Heart right ventricle (tissue), 16 donors: Measurements from ENCODE around the gene TSEN15. TPM values are rescaled to one million over a fixed set of nuclear protein-coding genes. Genes with fewer than 3 reads are reported as not detected.
"Not testable (repeated sequence)": the region's sequence is repeated elsewhere in the genome, so short reads cannot be mapped to it uniquely, and the experiment has no call there.

Experiments used
- ATAC-seq, 8 donors: fragments of 200-7000 bp; cut with Tn5 transposase; one replicate each; pipeline ENCODE4 v1.9.1; 2020; ENCODE audit warnings: mild to moderate bottlenecking in 8 of 8, moderate library complexity in 8 of 8, moderate number of reproducible peaks in 1 of 8
- DNase-seq, 2 donors: peaks; one replicate each; pipeline ENCODE4 v3.0.0-alpha.2; 2020
- H3K27ac ChIP-seq, 10 donors: fragments of 200-600 bp; sonication (generic) in 2 of 10; one replicate each; pipeline versions ENCODE4 v1.5.0 to v1.8.0; 2020 to 2022; ENCODE audit warnings: mild to moderate bottlenecking in 3 of 10
- H3K27me3 ChIP-seq, 7 donors: fragments of 200-600 bp; one replicate each; pipeline ENCODE4 v1.8.0; 2021 to 2022; ENCODE audit warnings: mild to moderate bottlenecking in 2 of 7
- H3K36me3 ChIP-seq, 9 donors: fragments of 200-600 bp; sonication (generic) in 1 of 9; one replicate each; pipeline versions ENCODE4 v1.5.0 to v1.8.0; 2020 to 2022; ENCODE audit warnings: mild to moderate bottlenecking in 2 of 9
- H3K4me1 ChIP-seq, 9 donors: fragments of 200-600 bp; sonication (generic) in 1 of 9; one replicate each; pipeline versions ENCODE4 v1.5.0 to v1.8.0; 2020 to 2022; ENCODE audit warnings: mild to moderate bottlenecking in 4 of 9
- H3K4me3 ChIP-seq, 10 donors: fragments of 200-600 bp; sonication (generic) in 2 of 10; one replicate each; pipeline versions ENCODE4 v1.5.0 to v1.8.0; 2020 to 2022; ENCODE audit warnings: mild to moderate bottlenecking in 7 of 10, moderate library complexity in 2 of 10
- H3K9me3 ChIP-seq, 11 donors: fragments of 200-600 bp in 10 of 11; sonication (generic) in 2 of 11; one replicate each; pipeline versions ENCODE4 v1.5.0 to v1.8.0; 2013 to 2022; ENCODE audit warnings: mild to moderate bottlenecking in 2 of 11, control low read depth in 1 of 11, moderate library complexity in 1 of 11
- WGBS, 2 donors: extraction: QIAGEN DNeasy Blood & Tissue Kit; methylation state at CpG; one replicate each; pipeline ENCODE4 v1.1.7; 2013; ENCODE audit warnings: inconsistent platforms in 1 of 2; 5-methylcytosine and 5-hydroxymethylcytosine counted together
- intact Hi-C, 10 donors: fragments of 100-400 bp; cut with DNase I; formaldehyde crosslinking; loops; one replicate each; pipeline versions ENCODE4 v1.11.1 to v1.14.2; 2022
- polyA plus RNA-seq, 2 donors: library from polyadenylated mRNA; stranded (reverse); fragments of 200-250 nt; gene quantifications; one replicate each; pipeline ENCODE4 v1.2.3, GENCODE V29; 2013
- total RNA-seq, 10 donors: library from RNA; stranded (reverse); fragmentation: NEBNext Ultra II Directional in 3 of 10; extraction: Animal tissue kit (Norgen Biotek cat#: 25700) in 3 of 10; gene quantifications; one replicate each; pipeline versions ENCODE4 v1.2.1 to v1.2.4, GENCODE V29; 2021 to 2023
- TF ChIP-seq, protein P1 (sequence below), 9 donors: fragments of 200-600 bp; sonication (generic) in 2 of 9; IDR thresholded peaks; one replicate each; pipeline versions ENCODE4 v1.5.0 to v1.8.0; 2021 to 2022; ENCODE audit warnings: antibody characterized with exemption in 9 of 9, mild to moderate bottlenecking in 5 of 9, moderate library complexity in 1 of 9
- donor health status: Arrhythmogenic right ventricular cardiomyopathy.
- donor health status: ischemic (EF 13 %, LVEDD 7.1; RV severe dilation, severe dysfunction).
- donor health status: healthy with polysubstance abuse.
- donor health status: DM: no; HTN: yes; CAD: no.
- donor health status: DM: no; HTN: no; CAD: no.
- donor health status: ischemic (EF 25% LVEDD 6.9; RV normal size, moderate dysfunction).
- donor health status: ischemic (EF 25% LVEDD 5.7; RV mildly dilated, moderate dysfunction).
- donor health status: healthy.
- donor health status: DM: yes; HTN: yes; CAD: no.
- donor health status: Ischemic cardiomyopathy.
- donor health status: ischemic (EF 35%, LVEDD 5.7; RV mildly dilated, moderate dysfunction).
- donor health status: nonischemic (EF 11% LVEDD 7.7; RV severe dilation, severe dysfunction).
- donor health status: DM: yes; HTN: yes; CAD: no.
- donor health status: PGD.
- donor health status: ischemic (EF 29% LVEDD 5.4; RV normal size, mild dysfunction).
- donor health status: nonischemic (EF 23%, LVEDD 6.1; RV moderate dilation, normal function).

Gene TSEN15
- total and polyA plus RNA-seq, 12 donors = 19.3 to 31.1 (median 25.2) TPM

DNA sequence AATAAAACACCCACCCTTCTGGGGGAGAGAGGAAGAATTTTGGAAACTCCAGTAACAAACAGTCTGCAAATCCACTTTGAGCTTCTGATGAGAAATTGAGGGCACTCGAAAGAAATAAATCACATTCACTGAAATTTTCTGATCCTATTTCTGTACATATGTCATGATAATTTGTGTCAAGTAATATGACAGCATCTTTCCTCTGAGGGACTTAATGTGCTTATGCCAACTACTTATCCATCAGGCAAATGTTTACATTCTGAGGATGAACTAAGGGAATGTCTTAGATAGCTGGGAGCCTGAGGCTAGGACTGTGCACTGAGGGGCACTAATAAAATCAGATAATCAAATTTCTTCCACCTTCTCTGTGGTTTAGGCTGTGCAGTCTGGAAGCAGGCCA, 44.5 kb downstream of the TSEN15 start:
- TF ChIP-seq, protein P1, sequence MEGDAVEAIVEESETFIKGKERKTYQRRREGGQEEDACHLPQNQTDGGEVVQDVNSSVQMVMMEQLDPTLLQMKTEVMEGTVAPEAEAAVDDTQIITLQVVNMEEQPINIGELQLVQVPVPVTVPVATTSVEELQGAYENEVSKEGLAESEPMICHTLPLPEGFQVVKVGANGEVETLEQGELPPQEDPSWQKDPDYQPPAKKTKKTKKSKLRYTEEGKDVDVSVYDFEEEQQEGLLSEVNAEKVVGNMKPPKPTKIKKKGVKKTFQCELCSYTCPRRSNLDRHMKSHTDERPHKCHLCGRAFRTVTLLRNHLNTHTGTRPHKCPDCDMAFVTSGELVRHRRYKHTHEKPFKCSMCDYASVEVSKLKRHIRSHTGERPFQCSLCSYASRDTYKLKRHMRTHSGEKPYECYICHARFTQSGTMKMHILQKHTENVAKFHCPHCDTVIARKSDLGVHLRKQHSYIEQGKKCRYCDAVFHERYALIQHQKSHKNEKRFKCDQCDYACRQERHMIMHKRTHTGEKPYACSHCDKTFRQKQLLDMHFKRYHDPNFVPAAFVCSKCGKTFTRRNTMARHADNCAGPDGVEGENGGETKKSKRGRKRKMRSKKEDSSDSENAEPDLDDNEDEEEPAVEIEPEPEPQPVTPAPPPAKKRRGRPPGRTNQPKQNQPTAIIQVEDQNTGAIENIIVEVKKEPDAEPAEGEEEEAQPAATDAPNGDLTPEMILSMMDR (IDR thresholded peaks at IDR 0.05) = no peak
- Histone ChIP-seq H3K27ac (no peak overlapping the region), H3K9me3 (peaks cover 0 to 3% (median 0%) of the 10 kb centered on the region in 11 donors), H3K4me3 (no peak overlapping the region), H3K27me3 (no peaks in the 10 kb centered on the region), H3K4me1 (peaks cover 0 to 10% (median 0%) of the 10 kb centered on the region in 9 donors), H3K36me3 (no peaks in the 10 kb centered on the region)
- 97 to 100% methylated on average over 1 of the region's 1 CpG for WGBS, 2 donors
- ATAC-seq (no peak), DNase-seq (no peak)
- intact Hi-C loops = no loop called here

- DNase-seq, H3K4me3 ChIP-seq, H3K4me1 ChIP-seq, H3K36me3 ChIP-seq, intact Hi-C loops, H3K9me3 ChIP-seq, H3K27me3 ChIP-seq, ATAC-seq, H3K27ac ChIP-seq: not testable (repeated sequence)
- 86 to 88% methylated on average over 5 of the region's 5 CpGs for WGBS, 2 donors
Observed at GRCh38 chr1:184096580-184096979, 45.0 kb downstream of the TSEN15 start.

GRCh38 chr1:184101141-184101540, 49.6 kb downstream of the TSEN15 start:
- TF ChIP-seq, protein P1 (IDR thresholded peaks at IDR 0.05) = no peak
- ATAC-seq = no peak
- H3K27ac ChIP-seq = no peak overlapping the region

DNA sequence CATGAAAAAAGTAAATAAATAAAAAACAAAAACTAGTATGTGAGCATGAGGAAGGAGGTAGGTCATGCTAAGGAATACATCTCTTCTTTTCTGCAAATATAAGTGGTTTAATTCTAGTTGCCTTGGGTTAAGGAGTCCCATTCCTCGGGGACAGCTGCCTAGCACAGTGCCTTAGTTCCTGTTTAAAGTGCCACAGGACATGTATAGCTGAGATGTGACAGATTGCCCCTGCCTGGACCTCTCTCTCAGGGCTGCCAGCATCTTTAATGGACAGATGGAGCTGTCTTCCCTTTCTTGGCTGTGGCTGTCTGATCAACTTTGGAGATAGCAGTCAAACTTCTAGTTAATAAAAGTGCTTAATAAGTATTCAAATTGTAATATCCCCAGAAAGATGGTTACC, 50.0 kb downstream of the TSEN15 start:
- Histone ChIP-seq H3K27ac (no peak overlapping the region), H3K9me3 (peaks cover 0 to 24% (median 0%) of the 10 kb centered on the region in 11 donors), H3K4me3 (no peak overlapping the region), H3K4me1 (peaks cover 0 to 5% (median 0%) of the 10 kb centered on the region in 9 donors), H3K36me3 (no peaks in the 10 kb centered on the region), H3K27me3 (no peaks in the 10 kb centered on the region)
- intact Hi-C loops = no loop called here
- TF ChIP-seq, protein P1 (IDR thresholded peaks at IDR 0.05) = no peak
- WGBS, 2 donors = 72 to 77% methylated on average over 1 of the region's 1 CpG
- no peak for ATAC-seq
- DNase-seq = no peak

More at GRCh38 chr1:184101141-184101540, 49.6 kb downstream of the TSEN15 start:
- no peak for DNase-seq
- intact Hi-C loops = no loop called here
- Histone ChIP-seq H3K4me1 (peaks cover 0 to 5% (median 0%) of the 10 kb centered on the region in 9 donors), H3K4me3 (no peak overlapping the region), H3K36me3 (no peaks in the 10 kb centered on the region), H3K9me3 (peaks cover 0 to 20% (median 0%) of the 10 kb centered on the region in 11 donors), H3K27me3 (no peaks in the 10 kb centered on the region)

GRCh38 chr1:184110272-184111204, 59.0 kb downstream of the TSEN15 start:
- intact Hi-C loops = no loop called here
- Histone ChIP-seq H3K36me3 (no peaks in the 10 kb centered on the region), H3K9me3 (peaks cover 0 to 15% (median 0%) of the 10 kb centered on the region in 11 donors), H3K4me1 (no peaks in the 10 kb centered on the region), H3K4me3 (no peak overlapping the region), H3K27ac (no peak overlapping the region), H3K27me3 (no peaks in the 10 kb centered on the region)
- 92 to 95% methylated on average over 11 of the region's 11 CpGs for WGBS, 2 donors
- DNase-seq (no peak), ATAC-seq (peak in 2 of 8 donors; percentile 12 to 41)
- TF ChIP-seq, protein P1 (IDR thresholded peaks at IDR 0.05) = no peak
